Testis (tissue), 3 donors: ENCODE data around the gene TEX26. TPM values are rescaled to one million over a fixed set of nuclear protein-coding genes. Genes with fewer than 3 reads are reported as not detected.

Source experiments
- DNase-seq: peaks from one replicate; pipeline ENCODE4 v3.0.0-alpha.2; 2019
- H3K27ac ChIP-seq, 2 donors: fragments of 200-600 bp; sonication (generic); one replicate each; pipeline ENCODE4 v1.5.1; 2019
- H3K27me3 ChIP-seq: fragments of 200-600 bp; sonication (generic); one replicate; pipeline ENCODE4 v1.5.1; 2019
- H3K36me3 ChIP-seq: fragments of 200-600 bp; sonication (generic); one replicate; pipeline ENCODE4 v1.5.1; 2017; ENCODE audit warnings: low read depth; ENCODE audit errors: missing control alignments
- H3K4me1 ChIP-seq: fragments of 200-600 bp; sonication (generic); one replicate; pipeline ENCODE4 v1.5.1; 2019
- H3K4me3 ChIP-seq, 2 donors: fragments of 200-600 bp; sonication (generic); one replicate each; pipeline ENCODE4 v1.5.1; 2017 to 2019
- H3K9me3 ChIP-seq: fragments of 200-600 bp; sonication (generic); one replicate; pipeline ENCODE4 v1.5.1; 2017
- CTCF ChIP-seq, 3 experiments: fragments of 450-650 bp in 2 of 3; fragments of 200-600 bp in 1 of 3; sonication (generic) in 1 of 3; IDR thresholded peaks; one replicate each; pipeline ENCODE4 v1.5.1; 2016 to 2019; ENCODE audit warnings: antibody characterized with exemption in 3 of 3, mild to moderate bottlenecking in 2 of 3, moderate library complexity in 1 of 3
- POLR2A ChIP-seq: fragments of 450-650 bp; IDR thresholded peaks from one replicate; pipeline ENCODE4 v1.6.1; 2017; ENCODE audit warnings: antibody characterized with exemption, mild to moderate bottlenecking, moderate library complexity
- WGBS, 2 donors: methylation state at CpG; one replicate each; pipeline ENCODE4 v1.1.5; 2018; 5-methylcytosine and 5-hydroxymethylcytosine counted together
- intact Hi-C: fragments of 100-400 bp; cut with DNase I; formaldehyde crosslinking; loops from one replicate; pipeline ENCODE4 v1.15.1; 2023; ENCODE audit warnings: low total_unique reads
- polyA plus RNA-seq: library from polyadenylated mRNA; stranded (reverse); fragments of 350-450 nt; fragmentation: Illumina TruSeq; extraction: RNeasy Lipid Tissue Mini Kit (QIAGEN cat#74804); gene quantifications from one replicate; pipeline ENCODE4 v1.2.3, GENCODE V29; 2014; ENCODE audit warnings: low read depth, low replicate concordance; ENCODE audit not compliant: insufficient read depth
- total RNA-seq, 2 donors: library from RNA; depleted of rRNA; stranded (reverse); fragments of >200 nt; gene quantifications; one replicate each; pipeline ENCODE4 v1.2.3, GENCODE V29; 2016

Gene TEX26
- total and polyA plus RNA-seq, 3 donors from 2014 or later = 5.5 to 40.7 (median 21.4) TPM

- no peak for TF ChIP-seq CTCF (IDR thresholded peaks at IDR 0.05)
- no peak for TF ChIP-seq POLR2A
- Histone ChIP-seq H3K9me3 (no peaks in the 10 kb centered on the region), H3K27me3 (no peaks in the 10 kb centered on the region), H3K4me3 (no peak overlapping the region), H3K27ac (no peak overlapping the region), H3K4me1 (no peaks in the 10 kb centered on the region), H3K36me3 (no peaks in the 10 kb centered on the region)
- 90 to 95% methylated on average over 3 of the region's 3 CpGs for WGBS, 2 donors
- intact Hi-C loops = no loop called here
- no peak for DNase-seq
These were observed 33.6 kb downstream of the TEX26 start for GRCh38 chr13:30966101-30966500.

- DNase-seq = no peak
- intact Hi-C loops = no loop called here
- WGBS, 2 donors = 52 to 84% methylated on average over 2 of the region's 2 CpGs
These were observed 36.4 kb downstream of the TEX26 start for GRCh38 chr13:30968846-30969245.

GRCh38 chr13:30971575-30971974 lies 39.1 kb downstream of the TEX26 start:
- TF ChIP-seq CTCF (IDR thresholded peaks at IDR 0.05) (no peak), POLR2A (no peak)
- Histone ChIP-seq H3K27me3 (no peaks in the 10 kb centered on the region), H3K9me3 (no peaks in the 10 kb centered on the region), H3K4me3 (no peak overlapping the region), H3K4me1 (peaks cover 3% of the 10 kb centered on the region), H3K27ac (no peak overlapping the region), H3K36me3 (no peaks in the 10 kb centered on the region)
- WGBS, 2 donors = 75 to 83% methylated on average over 2 of the region's 2 CpGs
- intact Hi-C loops = no loop called here
- DNase-seq = no peak

More at GRCh38 chr13:30968846-30969245, 36.4 kb downstream of the TEX26 start:
- Histone ChIP-seq H3K9me3 (no peaks in the 10 kb centered on the region), H3K27ac (no peak overlapping the region), H3K4me1 (no peaks in the 10 kb centered on the region), H3K4me3 (no peak overlapping the region), H3K36me3 (no peaks in the 10 kb centered on the region), H3K27me3 (no peaks in the 10 kb centered on the region)
- TF ChIP-seq POLR2A = no peak
- TF ChIP-seq CTCF (IDR thresholded peaks at IDR 0.05) = no peak

GRCh38 chr13:30972888-30973377 lies 40.5 kb downstream of the TEX26 start:
- Histone ChIP-seq H3K27ac (no peak overlapping the region), H3K9me3 (no peaks in the 10 kb centered on the region), H3K27me3 (no peaks in the 10 kb centered on the region), H3K36me3 (no peaks in the 10 kb centered on the region), H3K4me1 (peaks cover 7% of the 10 kb centered on the region), H3K4me3 (no peak overlapping the region)
- TF ChIP-seq POLR2A = no peak
- no peak for TF ChIP-seq CTCF (IDR thresholded peaks at IDR 0.05)
- intact Hi-C loops = no loop called here
- DNase-seq = no peak
- WGBS, 2 donors = 0 to 15% methylated on average over 1 of the region's 1 CpG

GRCh38 chr13:30974350-30974749 lies 41.9 kb downstream of the TEX26 start:
- Histone ChIP-seq H3K27ac (no peak overlapping the region), H3K36me3 (no peaks in the 10 kb centered on the region), H3K4me1 (peaks cover 7% of the 10 kb centered on the region), H3K27me3 (no peaks in the 10 kb centered on the region), H3K9me3 (no peaks in the 10 kb centered on the region), H3K4me3 (no peak overlapping the region)
- intact Hi-C loops = no loop called here
- TF ChIP-seq CTCF (IDR thresholded peaks at IDR 0.05) (no peak), POLR2A (no peak)
- WGBS, 2 donors = 28 to 43% methylated on average over 2 of the region's 2 CpGs
- DNase-seq = no peak
